Activated CD4-positive, alpha-beta T cell treated with anti-CD3 and anti-CD28 coated beads, Interleukin-2, amount 50 U/mL, for 1 hour (primary cell): ENCODE results near the gene PAK5.

Source experiments
- DNase-seq: peaks from one replicate; pipeline ENCODE4 v3.0.0-alpha.2; 2020

Gene PAK5

GRCh38 chr20:9572670-9573069 is 266.2 kb downstream of the PAK5 start:
- no peak for DNase-seq

- DNase-seq, result no peak
Observed at GRCh38 chr20:9571783-9572182, 267.1 kb downstream of the PAK5 start.

- DNase-seq, result no peak
Observed at GRCh38 chr20:9570612-9571011, 268.3 kb downstream of the PAK5 start.

GRCh38 chr20:9566977-9567376 is 271.9 kb downstream of the PAK5 start:
- no peak for DNase-seq

GRCh38 chr20:9565910-9566550 is 272.8 kb downstream of the PAK5 start:
- DNase-seq, result no peak

- DNase-seq, result no peak
Observed at GRCh38 chr20:9557411-9557810, 281.5 kb downstream of the PAK5 start.

- DNase-seq, result no peak
Observed at GRCh38 chr20:9555781-9556180, 283.1 kb downstream of the PAK5 start.

GRCh38 chr20:9551808-9552550 is 286.9 kb downstream of the PAK5 start:
- DNase-seq, result no peak

GRCh38 chr20:9550871-9551270 is 288.0 kb downstream of the PAK5 start:
- DNase-seq, result no peak

- no peak for DNase-seq
Observed at GRCh38 chr20:9550283-9550682, 288.6 kb downstream of the PAK5 start.

- no peak for DNase-seq
Observed at GRCh38 chr20:9543214-9543613, 295.7 kb downstream of the PAK5 start.

- no peak for DNase-seq
Observed at GRCh38 chr20:9535449-9535848, 303.4 kb downstream of the PAK5 start.

GRCh38 chr20:9534025-9534424 is 304.9 kb downstream of the PAK5 start:
- no peak for DNase-seq

GRCh38 chr20:9532069-9532838 is 306.6 kb downstream of the PAK5 start:
- DNase-seq, result no peak

- DNase-seq, result no peak
Observed at GRCh38 chr20:9531581-9531980, 307.3 kb downstream of the PAK5 start.

GRCh38 chr20:9523636-9524035 is 315.2 kb downstream of the PAK5 start:
- no peak for DNase-seq

- DNase-seq, result no peak
Observed at GRCh38 chr20:9520086-9520485, 318.8 kb downstream of the PAK5 start.

- no peak for DNase-seq
Observed at GRCh38 chr20:9518576-9519175, 320.2 kb downstream of the PAK5 start.

- no peak for DNase-seq
Observed at GRCh38 chr20:9517297-9518162, 321.3 kb downstream of the PAK5 start.

GRCh38 chr20:9516234-9516871 is 322.5 kb downstream of the PAK5 start:
- no peak for DNase-seq

GRCh38 chr20:9515741-9516233 is 323.1 kb downstream of the PAK5 start:
- DNase-seq, result no peak

GRCh38 chr20:9515214-9515585 is 323.7 kb downstream of the PAK5 start:
- no peak for DNase-seq
